ENCODE data around the gene MBTD1. TPM values are rescaled to one million over a fixed set of nuclear protein-coding genes. Genes with fewer than 3 reads are reported as not detected.

Gene MBTD1
- total RNA-seq, 3 donors from 2014 or later = 19.4 to 34.5 (median 24.9) TPM

DNA sequence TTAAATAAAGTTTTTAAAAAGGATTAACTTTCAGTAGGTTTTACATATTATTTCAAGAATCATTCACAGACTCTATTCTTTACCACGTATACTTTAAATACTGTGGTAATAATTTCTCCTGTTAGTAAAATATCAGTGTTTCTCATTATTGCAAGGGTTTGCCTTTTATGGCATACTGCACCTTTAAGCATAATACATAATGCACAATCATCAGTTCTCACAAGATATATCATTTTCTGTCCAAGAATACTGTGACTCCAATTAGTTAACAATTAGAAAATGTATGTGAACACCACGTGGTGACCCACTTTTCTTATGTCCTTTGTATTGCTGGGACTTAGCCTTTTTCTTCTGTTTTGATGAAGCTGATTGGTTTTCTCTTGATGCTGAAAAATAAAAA is 68.0 kb downstream of the MBTD1 start:
- Histone ChIP-seq H3K4me3 (no peak overlapping the region), H3K4me1 (no peaks in the 10 kb centered on the region), H3K9me3 (no peaks in the 10 kb centered on the region), H3K36me3 (peaks cover 5% of the 10 kb centered on the region), H3K27ac (no peak overlapping the region), H3K27me3 (no peaks in the 10 kb centered on the region)
- DNase-seq (ENCODE audit: low spot score in 2 of 2) = no peak
- intact Hi-C loops (cut with DNase I; ENCODE audit: low total_unique reads) = no loop called here
- TF ChIP-seq POLR2A (IDR thresholded peaks at IDR 0.05) (no peak), POLR2AphosphoS5 (IDR thresholded peaks at IDR 0.05) (no peak)
- TF ChIP-seq, protein P1, sequence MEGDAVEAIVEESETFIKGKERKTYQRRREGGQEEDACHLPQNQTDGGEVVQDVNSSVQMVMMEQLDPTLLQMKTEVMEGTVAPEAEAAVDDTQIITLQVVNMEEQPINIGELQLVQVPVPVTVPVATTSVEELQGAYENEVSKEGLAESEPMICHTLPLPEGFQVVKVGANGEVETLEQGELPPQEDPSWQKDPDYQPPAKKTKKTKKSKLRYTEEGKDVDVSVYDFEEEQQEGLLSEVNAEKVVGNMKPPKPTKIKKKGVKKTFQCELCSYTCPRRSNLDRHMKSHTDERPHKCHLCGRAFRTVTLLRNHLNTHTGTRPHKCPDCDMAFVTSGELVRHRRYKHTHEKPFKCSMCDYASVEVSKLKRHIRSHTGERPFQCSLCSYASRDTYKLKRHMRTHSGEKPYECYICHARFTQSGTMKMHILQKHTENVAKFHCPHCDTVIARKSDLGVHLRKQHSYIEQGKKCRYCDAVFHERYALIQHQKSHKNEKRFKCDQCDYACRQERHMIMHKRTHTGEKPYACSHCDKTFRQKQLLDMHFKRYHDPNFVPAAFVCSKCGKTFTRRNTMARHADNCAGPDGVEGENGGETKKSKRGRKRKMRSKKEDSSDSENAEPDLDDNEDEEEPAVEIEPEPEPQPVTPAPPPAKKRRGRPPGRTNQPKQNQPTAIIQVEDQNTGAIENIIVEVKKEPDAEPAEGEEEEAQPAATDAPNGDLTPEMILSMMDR (IDR thresholded peaks at IDR 0.05) = no peak

DNA sequence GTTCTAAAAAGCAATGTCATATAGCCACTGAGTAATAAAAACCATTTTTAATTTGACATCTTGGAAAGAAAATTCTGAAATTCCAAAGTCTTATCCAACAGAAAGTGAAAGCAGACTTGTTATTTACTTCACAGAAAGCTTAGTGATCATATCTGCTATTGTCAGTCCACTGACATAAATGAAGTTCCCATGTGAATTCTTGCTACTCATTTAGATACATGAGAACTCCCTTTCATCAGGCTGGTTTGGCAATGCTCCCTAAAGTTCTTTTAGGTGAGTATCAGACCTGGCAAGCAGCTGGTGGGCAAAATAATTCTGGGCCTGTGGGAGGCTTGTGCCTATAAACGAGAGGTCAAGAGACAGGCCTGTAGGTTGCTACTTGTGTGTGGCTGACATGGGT is 70.2 kb downstream of the MBTD1 start:
- TF ChIP-seq POLR2A (IDR thresholded peaks at IDR 0.05) (no peak), POLR2AphosphoS5 (IDR thresholded peaks at IDR 0.05) (no peak)
- TF ChIP-seq, protein P1 (IDR thresholded peaks at IDR 0.05) = no peak
- DNase-seq (ENCODE audit: low spot score in 2 of 2) = no peak
- Histone ChIP-seq H3K4me3 (no peak overlapping the region), H3K9me3 (no peaks in the 10 kb centered on the region), H3K36me3 (no peaks in the 10 kb centered on the region), H3K27ac (no peak overlapping the region), H3K4me1 (no peaks in the 10 kb centered on the region), H3K27me3 (no peaks in the 10 kb centered on the region)
- intact Hi-C loops (cut with DNase I; ENCODE audit: low total_unique reads) = no loop called here

DNA sequence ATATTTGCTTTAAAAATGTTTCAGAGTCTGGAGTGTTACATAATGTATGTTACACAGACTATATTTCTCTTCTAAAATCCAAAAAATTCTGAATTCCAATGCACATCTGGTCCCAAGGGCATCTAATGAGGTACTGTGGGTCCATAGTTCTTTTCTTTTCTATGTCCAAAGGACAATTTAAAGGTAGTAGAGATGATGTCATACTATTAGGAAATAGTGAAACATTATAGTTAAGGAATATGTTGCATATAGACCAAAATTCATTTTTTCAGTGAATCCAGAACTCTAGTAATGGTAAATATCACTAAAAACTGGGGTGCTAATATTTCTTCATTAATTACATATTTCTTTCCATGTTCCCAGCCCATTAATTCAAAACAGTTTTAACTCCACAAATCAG is 70.7 kb downstream of the MBTD1 start:
- intact Hi-C loops (cut with DNase I; ENCODE audit: low total_unique reads) = no loop called here
- Histone ChIP-seq H3K27me3 (no peaks in the 10 kb centered on the region), H3K36me3 (no peaks in the 10 kb centered on the region), H3K4me1 (no peaks in the 10 kb centered on the region), H3K9me3 (no peaks in the 10 kb centered on the region), H3K27ac (no peak overlapping the region), H3K4me3 (no peak overlapping the region)
- no peak for DNase-seq (ENCODE audit: low spot score in 2 of 2)
- TF ChIP-seq, protein P1 (IDR thresholded peaks at IDR 0.05) = no peak
- no peak for TF ChIP-seq POLR2A (IDR thresholded peaks at IDR 0.05)
- TF ChIP-seq POLR2AphosphoS5 (IDR thresholded peaks at IDR 0.05) = no peak

DNA sequence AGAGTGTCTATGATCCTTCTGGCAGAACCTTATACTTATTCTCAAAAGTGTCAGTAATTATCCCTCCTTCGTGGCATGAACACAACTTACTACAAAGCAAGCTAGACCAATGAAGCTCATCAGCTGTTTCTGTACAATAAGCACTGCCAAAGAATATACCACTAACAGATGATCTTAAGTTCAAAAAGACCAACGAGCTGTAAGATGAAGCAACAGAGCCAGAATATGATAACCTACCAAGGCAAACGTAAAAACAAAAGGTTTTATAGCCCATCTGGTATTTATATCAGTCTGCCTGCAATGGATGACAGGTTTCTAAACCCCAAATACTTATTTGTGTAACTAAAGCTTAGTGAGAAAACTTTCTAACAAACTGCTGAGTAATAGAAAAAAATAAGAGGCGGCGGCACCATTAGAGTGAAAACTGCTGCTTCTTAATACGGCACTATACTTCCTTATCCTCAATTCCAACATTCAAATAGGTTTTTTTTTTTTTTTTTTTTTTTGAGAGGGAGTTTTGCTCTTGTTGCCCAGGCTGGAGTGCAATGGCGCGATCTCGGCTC is 71.5 kb downstream of the MBTD1 start:
- Histone ChIP-seq H3K9me3 (no peaks in the 10 kb centered on the region), H3K27me3 (no peaks in the 10 kb centered on the region), H3K27ac (no peak overlapping the region), H3K4me3 (no peak overlapping the region), H3K36me3 (no peaks in the 10 kb centered on the region), H3K4me1 (no peaks in the 10 kb centered on the region)
- no peak for DNase-seq (ENCODE audit: low spot score in 2 of 2)
- TF ChIP-seq, protein P1 (IDR thresholded peaks at IDR 0.05) = no peak
- no peak for TF ChIP-seq POLR2AphosphoS5 (IDR thresholded peaks at IDR 0.05)
- no peak for TF ChIP-seq POLR2A (IDR thresholded peaks at IDR 0.05)
- intact Hi-C loops (cut with DNase I; ENCODE audit: low total_unique reads) = no loop called here

DNA sequence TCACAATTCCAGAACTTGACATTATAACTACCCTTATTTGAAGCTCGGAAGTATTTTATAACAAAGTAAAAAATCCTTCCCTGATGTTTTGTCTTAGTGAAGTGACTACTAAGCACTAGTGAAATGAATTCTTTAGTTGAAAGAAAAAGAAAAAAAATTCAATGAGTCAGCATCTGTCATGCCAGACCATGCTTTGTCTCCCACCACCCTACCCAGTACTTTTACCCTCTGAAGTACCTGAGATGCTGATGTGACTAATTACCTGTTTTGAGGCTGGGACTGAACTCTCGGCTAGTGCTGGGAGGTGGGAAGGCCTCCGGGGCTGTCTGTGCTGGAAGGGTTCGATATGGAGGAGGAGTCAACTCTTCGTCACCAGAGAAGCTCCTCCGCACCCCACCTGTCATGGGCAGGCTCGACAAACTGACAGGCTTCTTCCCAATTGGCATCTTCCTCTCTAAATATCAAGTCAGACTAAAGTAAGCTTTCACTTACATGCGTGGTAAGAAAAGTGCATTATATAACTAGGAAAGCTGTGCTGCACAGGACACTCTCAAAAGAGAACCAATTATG is 74.0 kb downstream of the MBTD1 start:
- intact Hi-C loops (cut with DNase I; ENCODE audit: low total_unique reads) = no loop called here
- H3K36me3 ChIP-seq = no peaks in the 10 kb centered on the region
- no peaks in the 10 kb centered on the region for H3K4me1 ChIP-seq
- TF ChIP-seq POLR2AphosphoS5 (IDR thresholded peaks at IDR 0.05) = no peak
- TF ChIP-seq, protein P1 (IDR thresholded peaks at IDR 0.05) = no peak
- no peak for DNase-seq (ENCODE audit: low spot score in 2 of 2)
- no peaks in the 10 kb centered on the region for H3K9me3 ChIP-seq
- no peak overlapping the region for H3K4me3 ChIP-seq
- no peaks in the 10 kb centered on the region for H3K27me3 ChIP-seq
- H3K27ac ChIP-seq = no peak overlapping the region

Data from breast epithelium (tissue), 4 donors.